ENCODE results near the gene VPS37C.
"Not testable (repeated sequence)": the region's sequence is repeated elsewhere in the genome, so short reads cannot be mapped to it uniquely, and the experiment has no call there.

Gene VPS37C

GRCh38 chr11:61174273-61174672, 13.0 kb upstream of the VPS37C start:
- no peak for DNase-seq

GRCh38 chr11:61173456-61173855, 12.2 kb upstream of the VPS37C start:
- DNase-seq = no peak

- DNase-seq = no peak
Observed at GRCh38 chr11:61172888-61173287, 11.7 kb upstream of the VPS37C start.

DNA sequence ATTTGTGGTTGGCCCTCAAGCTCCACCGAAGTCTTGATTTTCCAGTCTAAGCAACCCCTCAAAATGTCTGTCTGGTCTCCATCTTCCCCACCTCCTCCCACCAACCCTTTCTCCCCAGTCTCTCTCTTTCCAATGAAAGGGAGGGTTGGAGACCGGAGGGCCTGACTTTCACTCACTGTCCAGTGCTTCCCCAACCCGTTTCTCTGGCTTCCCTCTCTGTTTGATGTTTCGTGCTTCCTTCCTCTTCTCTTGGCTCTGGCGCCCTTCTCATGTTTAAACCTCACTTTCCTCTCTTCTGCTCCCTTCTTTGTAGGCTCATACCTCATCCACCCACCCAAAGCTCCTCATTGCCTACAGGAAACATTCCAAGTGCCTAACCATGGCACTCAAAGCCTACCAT, 11.1 kb upstream of the VPS37C start:
- DNase-seq = no peak

- no peak for DNase-seq
Observed at GRCh38 chr11:61171907-61172306, 10.7 kb upstream of the VPS37C start.

- no peak for DNase-seq
Observed at GRCh38 chr11:61170566-61170965, 9.3 kb upstream of the VPS37C start.

GRCh38 chr11:61168800-61169199, 7.6 kb upstream of the VPS37C start:
- DNase-seq = no peak

GRCh38 chr11:61168042-61168688, 6.9 kb upstream of the VPS37C start:
- no peak for DNase-seq

DNA sequence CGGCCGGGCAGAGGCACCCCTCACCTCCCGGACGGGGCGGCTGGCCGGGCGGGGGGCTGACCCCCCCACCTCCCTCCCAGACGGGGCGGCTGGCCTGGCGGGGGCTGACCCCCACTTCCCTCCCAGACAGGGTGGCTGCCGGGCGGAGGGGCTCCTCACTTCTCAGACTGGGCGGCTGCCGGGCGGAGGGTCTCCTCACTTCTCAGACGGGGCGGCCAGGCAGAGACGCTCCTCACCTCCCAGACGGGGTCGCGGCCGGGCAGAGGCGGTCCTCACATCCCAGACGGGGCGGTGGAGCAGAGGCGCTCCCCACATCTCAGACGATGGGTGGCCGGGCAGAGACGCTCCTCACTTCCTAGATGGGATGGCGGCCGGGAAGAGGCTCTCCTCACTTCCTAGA, 5.1 kb upstream of the VPS37C start:
- not testable (repeated sequence) for DNase-seq

DNA sequence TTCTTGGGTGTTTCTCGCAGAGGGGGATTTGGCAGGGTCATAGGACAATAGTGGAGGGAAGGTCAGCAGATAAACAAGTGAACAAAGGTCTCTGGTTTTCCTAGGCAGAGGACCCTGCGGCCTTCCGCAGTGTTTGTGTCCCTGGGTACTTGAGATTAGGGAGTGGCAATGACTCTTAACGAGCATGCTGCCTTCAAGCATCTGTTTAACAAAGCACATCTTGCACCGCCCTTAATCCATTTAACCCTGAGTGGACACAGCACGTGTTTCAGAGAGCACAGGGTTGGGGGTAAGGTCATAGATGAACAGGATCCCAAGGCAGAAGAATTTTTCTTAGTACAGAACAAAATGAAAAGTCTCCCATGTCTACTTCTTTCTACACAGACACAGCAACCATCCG, 4.6 kb upstream of the VPS37C start:
- DNase-seq = not testable (repeated sequence)

DNA sequence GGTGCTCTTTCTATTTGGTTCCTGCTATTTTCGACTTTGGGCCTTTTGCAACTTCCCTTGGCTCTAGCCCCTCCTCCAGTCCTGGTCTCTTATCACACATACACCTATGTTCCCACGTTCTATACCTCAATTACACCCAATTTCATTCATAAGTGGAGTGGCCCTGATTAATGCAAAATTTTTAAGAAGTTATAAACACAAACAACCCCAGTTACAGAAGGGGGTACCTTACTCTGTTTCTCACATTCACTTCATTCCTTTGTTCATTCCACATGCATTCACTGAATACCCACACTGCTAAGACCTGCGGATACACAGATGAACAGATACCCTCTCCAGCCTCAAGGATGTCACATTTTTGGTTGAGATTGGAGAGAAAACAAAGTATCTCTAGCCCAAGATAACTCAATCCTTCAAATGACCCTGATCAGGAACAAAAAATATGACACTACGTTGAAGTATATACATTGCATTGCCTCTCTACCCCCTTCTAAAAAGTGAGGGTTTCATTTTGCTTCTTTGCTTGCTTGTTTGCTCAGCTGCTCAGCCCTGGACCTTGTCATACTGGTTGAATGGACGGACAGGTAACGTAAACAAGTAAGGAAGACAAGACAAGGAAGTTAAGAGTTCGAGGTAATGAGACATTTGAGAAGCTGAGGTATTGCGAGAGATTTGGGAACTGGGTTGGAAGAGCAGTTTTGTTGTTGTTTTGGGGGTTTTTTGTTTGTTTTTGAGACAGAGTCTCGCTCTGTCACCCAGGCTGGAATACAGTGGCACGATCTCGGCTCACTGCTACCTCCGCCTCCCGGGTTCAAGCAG, 3.6 kb upstream of the VPS37C start:
- no peak for DNase-seq

GRCh38 chr11:61163714-61164605, 2.7 kb upstream of the VPS37C start:
- DNase-seq = no peak

GRCh38 chr11:61163021-61163420, 1.8 kb upstream of the VPS37C start:
- no peak for DNase-seq

DNA sequence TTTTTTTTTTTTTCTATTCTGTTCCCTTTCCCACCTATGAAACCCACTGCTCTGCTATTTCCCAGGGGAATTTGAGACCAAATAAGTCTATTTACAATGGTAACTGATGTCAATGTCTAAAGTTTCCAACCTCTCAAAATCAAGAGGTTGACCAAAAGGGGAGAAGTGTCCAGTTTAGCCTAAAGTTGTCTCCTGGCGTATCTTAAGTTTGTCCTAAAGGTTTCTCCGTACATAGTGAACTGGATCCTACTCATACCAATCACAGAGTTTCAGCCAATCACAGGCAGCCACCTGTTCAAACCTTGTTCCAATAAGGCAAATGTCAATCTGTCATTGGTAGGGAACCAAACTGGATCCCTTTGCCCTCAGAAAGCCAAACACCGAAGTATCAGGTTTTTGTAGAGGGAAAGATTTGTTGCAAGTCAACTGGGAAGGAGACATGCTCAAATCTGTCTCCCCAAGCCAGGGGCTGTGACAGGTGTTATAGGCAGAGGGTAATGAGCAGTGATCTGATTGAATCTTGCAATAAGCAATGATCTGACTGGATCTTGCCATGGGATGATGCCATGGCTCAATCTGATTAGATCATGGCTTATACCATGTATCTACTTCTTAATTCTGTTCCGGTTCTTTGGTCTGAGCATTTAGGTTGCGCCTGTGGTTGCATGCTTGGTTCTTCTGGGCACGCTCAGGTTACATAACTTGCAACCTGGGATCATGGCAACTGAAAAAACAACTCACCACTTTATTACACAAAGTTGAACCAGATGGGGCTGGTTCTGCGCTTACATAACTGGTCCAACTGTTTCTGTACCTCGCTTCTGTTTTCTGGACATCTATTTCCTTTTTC, 1.1 kb upstream of the VPS37C start:
- DNase-seq = no peak

DNA sequence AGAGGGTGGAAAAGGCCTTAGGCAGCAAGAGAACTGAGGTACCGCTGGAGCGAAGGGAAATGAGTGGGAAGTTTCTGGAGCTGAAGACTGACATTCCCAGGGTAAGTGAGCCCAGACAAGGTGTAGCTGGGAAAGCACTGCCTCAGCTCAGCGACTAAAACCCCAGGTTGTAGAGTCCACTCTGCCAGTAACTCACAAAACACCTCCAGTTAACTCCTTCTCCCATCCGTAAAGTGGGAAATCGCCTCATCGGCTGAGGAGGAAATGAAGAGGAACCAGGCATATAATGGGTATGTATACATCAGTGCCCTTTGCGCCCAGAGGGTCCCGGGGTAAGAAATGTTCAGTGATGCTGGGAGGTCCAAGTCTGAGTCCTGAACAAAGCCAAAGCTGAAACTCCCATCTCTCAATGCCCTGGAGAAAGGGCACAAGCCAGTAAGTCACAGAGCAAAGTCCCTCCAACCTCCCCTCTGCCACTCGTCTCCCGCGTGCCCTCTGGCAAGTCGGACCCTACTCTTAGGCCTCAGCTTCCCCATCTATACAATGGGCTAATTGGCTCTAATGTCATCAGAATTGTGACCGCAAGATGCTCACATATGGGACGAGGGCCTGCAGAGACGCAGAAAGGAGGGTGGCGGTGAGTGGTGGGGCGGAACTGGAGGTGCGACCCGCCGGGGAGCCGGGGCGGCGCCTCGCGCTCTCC, 588 bp downstream of the VPS37C start:
- DNase-seq = no peak

DNA sequence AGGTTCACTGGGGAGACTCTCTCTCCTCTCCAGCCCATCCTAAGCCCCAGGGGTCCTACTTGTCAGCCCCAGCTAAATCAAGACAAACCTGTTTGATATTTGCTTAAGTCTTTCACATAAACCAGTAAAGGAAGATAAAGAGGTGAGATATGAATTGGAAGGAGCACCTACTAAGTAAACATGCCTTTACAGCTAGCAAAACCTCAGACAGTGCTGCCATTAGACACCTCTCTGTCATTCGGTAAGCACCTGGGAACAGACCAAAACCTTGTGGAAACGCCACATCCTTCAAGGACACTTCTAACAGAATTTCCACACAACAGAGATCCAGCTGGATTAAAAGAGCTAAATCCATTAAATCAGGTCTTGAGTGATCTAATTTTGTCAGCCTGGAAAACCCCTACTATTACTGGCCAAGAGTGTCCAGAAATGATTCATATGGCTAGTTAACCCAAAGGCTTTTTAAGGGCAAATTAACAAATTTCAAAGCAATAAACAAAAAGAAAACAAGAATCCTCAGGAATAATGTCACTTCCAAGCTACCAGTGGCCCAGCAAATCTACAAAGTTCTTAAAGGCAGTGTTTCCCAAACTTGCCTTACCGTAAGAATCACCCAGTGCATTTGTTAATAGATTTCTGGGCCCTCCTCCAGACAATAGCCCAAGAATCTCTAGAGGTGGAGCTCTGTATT, 2.4 kb downstream of the VPS37C start:
- DNase-seq = no peak

GRCh38 chr11:61157743-61158142, 3.5 kb downstream of the VPS37C start:
- no peak for DNase-seq

DNA sequence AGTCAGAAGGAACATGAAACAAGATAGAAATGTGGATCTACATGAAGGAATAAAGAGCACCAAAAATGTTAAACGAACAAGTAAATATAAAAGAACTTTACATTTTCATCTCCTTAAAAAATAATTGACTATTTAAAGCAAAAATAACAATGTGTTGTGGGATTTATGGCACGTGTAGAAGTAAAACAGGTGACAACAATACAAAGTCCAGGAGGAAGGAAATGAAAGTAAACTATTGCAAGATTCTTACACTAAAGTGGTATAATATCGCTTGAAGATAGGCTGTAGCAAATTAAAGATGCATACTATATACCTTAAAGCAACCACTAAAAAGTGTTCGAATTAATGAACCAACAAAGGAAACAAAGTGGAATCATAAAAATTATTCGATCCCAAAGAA, 5.5 kb downstream of the VPS37C start:
- no peak for DNase-seq

- no peak for DNase-seq
Observed at GRCh38 chr11:61155312-61155711, 5.9 kb downstream of the VPS37C start.

DNA sequence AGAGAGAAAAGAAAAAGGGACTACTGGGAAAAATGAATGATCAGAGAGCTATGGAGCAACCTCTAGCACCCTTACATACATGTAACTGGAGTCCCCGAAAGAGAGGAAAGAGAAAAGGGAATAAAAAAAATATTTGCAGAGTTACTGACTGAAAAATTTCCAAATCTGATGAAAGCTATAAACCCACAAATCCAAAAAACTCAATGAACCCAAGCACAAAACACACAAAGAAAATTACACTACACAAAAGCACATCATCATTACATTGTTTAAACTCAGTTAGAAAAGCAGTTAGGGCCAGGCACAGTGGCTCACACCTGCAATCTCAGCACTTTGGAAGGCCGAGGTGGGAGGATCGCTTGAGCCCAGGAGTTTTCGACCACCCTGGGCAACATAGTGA, 6.7 kb downstream of the VPS37C start:
- no peak for DNase-seq

DNA sequence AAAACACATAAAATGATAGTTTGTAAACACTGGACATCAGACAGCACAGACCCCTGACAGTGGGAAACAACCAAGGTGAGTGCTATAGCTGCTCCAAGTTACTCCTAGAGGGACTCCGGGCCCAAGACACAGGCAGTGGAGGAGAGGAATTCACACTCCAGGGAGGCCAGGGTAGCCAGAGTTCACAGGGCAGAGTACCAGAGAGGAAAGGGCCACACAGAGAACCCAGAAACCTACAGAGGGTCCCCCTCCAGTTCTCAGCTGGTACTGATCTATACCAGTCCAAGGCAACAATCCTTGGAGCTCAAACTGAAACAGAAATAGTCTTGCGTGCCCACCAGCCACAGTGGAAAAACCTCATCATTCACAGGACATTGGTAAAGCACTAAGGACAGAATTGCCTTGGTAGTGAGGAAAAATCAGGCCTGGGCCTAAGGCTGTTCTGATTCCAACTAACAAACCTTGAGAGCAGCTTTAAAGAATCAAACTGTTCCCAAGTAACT, 7.6 kb downstream of the VPS37C start:
- no peak for DNase-seq

All from NCI-H1048 (cell line).